Keratinocyte (primary cell): ENCODE measurements around the gene MGAT5. TPM values are rescaled to one million over a fixed set of nuclear protein-coding genes. Genes with fewer than 3 reads are reported as not detected.

Experiments used
- DNase-seq: peaks from one replicate; pipeline ENCODE4 v3.0.0-alpha.2; 2011; ENCODE audit warnings: low read depth, missing footprints, low spot score
- FAIRE-seq: peaks from 2 replicates; lab custom pipeline; 2011; peaks lifted over from hg19 to GRCh38; lab: Jason Lieb, UNC
- H2AFZ ChIP-seq: 2 replicates; pipeline ENCODE4 v1.6.0; 2012; ENCODE audit warnings: low read length, control low read depth, inconsistent platforms; ENCODE audit not compliant: control insufficient read depth
- H3K27ac ChIP-seq: 2 replicates; pipeline ENCODE4 v1.5.1; 2011; ENCODE audit warnings: low read length; ENCODE audit not compliant: control insufficient read depth, insufficient read depth
- H3K27me3 ChIP-seq: 3 replicates; pipeline ENCODE4 v1.6.0; 2011; ENCODE audit warnings: low read length; ENCODE audit not compliant: control insufficient read depth, insufficient read depth; ENCODE audit errors: extremely low read depth
- H3K36me3 ChIP-seq, 2 experiments: 2 replicates in 1 of 2; 3 replicates in 1 of 2; pipeline ENCODE4 v1.5.1; 2011; ENCODE audit warnings: low read length in 2 of 2, mild to moderate bottlenecking in 1 of 2; ENCODE audit not compliant: control insufficient read depth in 2 of 2, insufficient read depth in 2 of 2; ENCODE audit errors: extremely low read depth in 1 of 2
- H3K4me1 ChIP-seq: 3 replicates; pipeline ENCODE4 v1.5.1; 2011; ENCODE audit warnings: low read length; ENCODE audit not compliant: control insufficient read depth, insufficient read depth; ENCODE audit errors: extremely low read depth
- H3K4me2 ChIP-seq: 3 replicates; pipeline ENCODE4 v1.6.0; 2011; ENCODE audit warnings: low read depth, low read length; ENCODE audit not compliant: control insufficient read depth, insufficient read depth; ENCODE audit errors: extremely low read depth
- H3K4me3 ChIP-seq, 3 experiments: fragments of 200-600 bp in 1 of 3; sonication (generic) in 1 of 3; 2 replicates in 2 of 3; 3 replicates in 1 of 3; pipeline ENCODE4 v1.5.1; 2011 to 2016; ENCODE audit warnings: low read length in 3 of 3, mild to moderate bottlenecking in 3 of 3, control low read depth in 2 of 3, inconsistent platforms in 1 of 3, low read depth in 1 of 3, mixed read lengths in 1 of 3, mixed run types in 1 of 3, moderate library complexity in 1 of 3; ENCODE audit not compliant: control insufficient read depth in 2 of 3, insufficient read depth in 2 of 3; ENCODE audit errors: extremely low read depth in 1 of 3
- H3K79me2 ChIP-seq: 2 replicates; pipeline ENCODE4 v1.6.0; 2012; ENCODE audit warnings: low read length; ENCODE audit not compliant: control insufficient read depth, insufficient read depth
- H3K9ac ChIP-seq: 3 replicates; pipeline ENCODE4 v1.6.0; 2011; ENCODE audit warnings: low read length; ENCODE audit not compliant: control insufficient read depth, insufficient read depth; ENCODE audit errors: extremely low read depth
- H3K9me1 ChIP-seq: 3 replicates; pipeline ENCODE4 v1.6.0; 2011; ENCODE audit warnings: low read length; ENCODE audit not compliant: control insufficient read depth, insufficient read depth; ENCODE audit errors: extremely low read depth
- H3K9me3 ChIP-seq: 2 replicates; pipeline ENCODE4 v1.5.1; 2012; ENCODE audit warnings: low read depth, low read length; ENCODE audit not compliant: control insufficient read depth
- H4K20me1 ChIP-seq: 3 replicates; pipeline ENCODE4 v1.6.0; 2011; ENCODE audit warnings: low read length; ENCODE audit not compliant: control insufficient read depth, insufficient read depth; ENCODE audit errors: extremely low read depth
- EZH2 ChIP-seq: IDR thresholded peaks from one replicate; pipeline ENCODE4 v1.6.1; 2012; ENCODE audit warnings: inconsistent platforms, mild to moderate bottlenecking, low read length, moderate library complexity
- dilution Hi-C: fragments of 300-500 bp; cut with MboI; formaldehyde crosslinking; loops from one replicate; pipeline ENCODE4 v1.7.0; 2020; ENCODE audit warnings: low sequenced_read_pairs; ENCODE audit not compliant: extremely low pct_ligation_motif_present
- polyA plus RNA-seq, 5 experiments: library from polyadenylated mRNA; depleted of rRNA in 3 of 5; stranded (reverse) in 3 of 5; stranded (forward) in 1 of 5; unstranded in 1 of 5; fragments of >200 nt; gene quantifications; 1 replicate in 1 of 5; 2 replicates in 3 of 5; 3 replicates in 1 of 5; pipeline versions ENCODE4 v1.2.1 to v1.2.3, GENCODE V29; 2011 to 2012; ENCODE audit warnings: missing spikeins in 2 of 5, low read depth in 1 of 5, low replicate concordance in 1 of 5
- TF ChIP-seq, protein P1 (sequence below), 3 experiments: IDR thresholded peaks in 1 of 3; conservative IDR thresholded peaks in 1 of 3; optimal IDR thresholded peaks in 1 of 3; 2 replicates in 2 of 3; 3 replicates in 1 of 3; pipeline versions ENCODE3 to v1.5.1; 2011; ENCODE audit warnings: low read length in 3 of 3, mild to moderate bottlenecking in 3 of 3, moderate library complexity in 2 of 3, control low read depth in 1 of 3, inconsistent platforms in 1 of 3; ENCODE audit not compliant: insufficient read depth in 2 of 3; ENCODE audit errors: extremely low read depth in 1 of 3

The MGAT5 gene
- polyA plus RNA-seq, 1 donor (not counting 4 experiments of a cell fraction or from before 2014, with no cell fraction given): 23.0 TPM

- dilution Hi-C loops: no loop called here
Measured at GRCh38 chr2:134288814-134289213, 34.9 kb downstream of the MGAT5 start.

GRCh38 chr2:134289225-134289624 lies 35.4 kb downstream of the MGAT5 start:
- H3K4me2 ChIP-seq: no peak overlapping the region
- H3K4me1 ChIP-seq: no peaks in the 10 kb centered on the region
- no peak for TF ChIP-seq EZH2
- TF ChIP-seq, protein P1, sequence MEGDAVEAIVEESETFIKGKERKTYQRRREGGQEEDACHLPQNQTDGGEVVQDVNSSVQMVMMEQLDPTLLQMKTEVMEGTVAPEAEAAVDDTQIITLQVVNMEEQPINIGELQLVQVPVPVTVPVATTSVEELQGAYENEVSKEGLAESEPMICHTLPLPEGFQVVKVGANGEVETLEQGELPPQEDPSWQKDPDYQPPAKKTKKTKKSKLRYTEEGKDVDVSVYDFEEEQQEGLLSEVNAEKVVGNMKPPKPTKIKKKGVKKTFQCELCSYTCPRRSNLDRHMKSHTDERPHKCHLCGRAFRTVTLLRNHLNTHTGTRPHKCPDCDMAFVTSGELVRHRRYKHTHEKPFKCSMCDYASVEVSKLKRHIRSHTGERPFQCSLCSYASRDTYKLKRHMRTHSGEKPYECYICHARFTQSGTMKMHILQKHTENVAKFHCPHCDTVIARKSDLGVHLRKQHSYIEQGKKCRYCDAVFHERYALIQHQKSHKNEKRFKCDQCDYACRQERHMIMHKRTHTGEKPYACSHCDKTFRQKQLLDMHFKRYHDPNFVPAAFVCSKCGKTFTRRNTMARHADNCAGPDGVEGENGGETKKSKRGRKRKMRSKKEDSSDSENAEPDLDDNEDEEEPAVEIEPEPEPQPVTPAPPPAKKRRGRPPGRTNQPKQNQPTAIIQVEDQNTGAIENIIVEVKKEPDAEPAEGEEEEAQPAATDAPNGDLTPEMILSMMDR (optimal IDR thresholded peaks at IDR 0.05 in 1 of 3, IDR thresholded peaks at IDR 0.05 in 1 of 3, conservative IDR thresholded peaks at IDR 0.05 in 1 of 3; ENCODE audit: extremely low read depth in 1 of 3, insufficient read depth in 2 of 3, low read length in 3 of 3): no peak
- H3K27ac ChIP-seq: no peak overlapping the region
- no peaks in the 10 kb centered on the region for H3K9me3 ChIP-seq
- dilution Hi-C loops: no loop called here
- peaks cover 4% of the 10 kb centered on the region for H4K20me1 ChIP-seq
- no peak overlapping the region for H2AFZ ChIP-seq
- H3K79me2 ChIP-seq: peaks cover 1% of the 10 kb centered on the region
- no peak for FAIRE-seq
- no peak overlapping the region for H3K4me3 ChIP-seq
- no peaks in the 10 kb centered on the region for H3K27me3 ChIP-seq
- H3K9ac ChIP-seq: no peak overlapping the region
- H3K9me1 ChIP-seq: no peaks in the 10 kb centered on the region
- no peak for DNase-seq
- H3K36me3 ChIP-seq: no peaks in the 10 kb centered on the region

More at GRCh38 chr2:134288814-134289213, 34.9 kb downstream of the MGAT5 start:
- Histone ChIP-seq H3K27ac (no peak overlapping the region), H2AFZ (no peak overlapping the region), H3K9me3 (no peaks in the 10 kb centered on the region), H3K9me1 (no peaks in the 10 kb centered on the region), H4K20me1 (peaks cover 2% of the 10 kb centered on the region), H3K79me2 (peaks cover 1% of the 10 kb centered on the region), H3K4me1 (no peaks in the 10 kb centered on the region), H3K4me2 (no peak overlapping the region), H3K27me3 (no peaks in the 10 kb centered on the region), H3K4me3 (no peak overlapping the region), H3K36me3 (no peaks in the 10 kb centered on the region), H3K9ac (no peak overlapping the region)
- DNase-seq: no peak
- FAIRE-seq: no peak
- TF ChIP-seq, protein P1 (optimal IDR thresholded peaks at IDR 0.05 in 1 of 3, IDR thresholded peaks at IDR 0.05 in 1 of 3, conservative IDR thresholded peaks at IDR 0.05 in 1 of 3; ENCODE audit: extremely low read depth in 1 of 3, insufficient read depth in 2 of 3, low read length in 3 of 3): no peak
- TF ChIP-seq EZH2: no peak
